ENCODE data around the gene CLDN2. TPM values are rescaled to one million over a fixed set of nuclear protein-coding genes. Genes with fewer than 3 reads are reported as not detected.

Gene CLDN2
- not detected in 2 replicates for total RNA-seq

GRCh38 chrX:106919932-106920452 is at the start of gene CLDN2:
Gene CLDN2, plus strand, starts transcription at chrX:106920402. Its CDS starts 7,827 bp downstream, at chrX:106928229.

GRCh38 chrX:106903291-106903824 is 16.8 kb upstream of the CLDN2 start, which contains the start of gene RIPPLY1:
Gene RIPPLY1, minus strand, starts transcription at chrX:106903341. Its CDS starts 54 bp downstream, at chrX:106903287.

Other genes with a start within 250 kb of the CLDN2 start
- not detected in 2 replicates for gene RNF128, start 193.7 kb upstream of the CLDN2 start, total RNA-seq
- 3.1 TPM in 2 replicates for gene TBC1D8B, start 117.7 kb upstream of the CLDN2 start, total RNA-seq
- gene RIPPLY1, start 17.1 kb upstream of the CLDN2 start, total RNA-seq: not detected in 2 replicates
- 12.4 and 13.7 TPM in 2 replicates for gene MORC4, start 79.8 kb downstream of the CLDN2 start, total RNA-seq
- 7.0 and 7.7 TPM in 2 replicates for gene RBM41, start 198.4 kb downstream of the CLDN2 start, total RNA-seq